Kidney epithelial cell (primary cell): ENCODE measurements around the gene PIGM. TPM values are rescaled to one million over a fixed set of nuclear protein-coding genes. Genes with fewer than 3 reads are reported as not detected.

Source experiments
- DNase-seq: peaks from one replicate; pipeline ENCODE4 v3.0.0-alpha.2; 2010; ENCODE audit warnings: low read depth
- H3K27me3 ChIP-seq: 2 replicates; pipeline ENCODE4 v1.6.0; 2011; ENCODE audit warnings: low read length; ENCODE audit not compliant: control insufficient read depth, insufficient read depth
- H3K36me3 ChIP-seq: 2 replicates; pipeline ENCODE4 v1.5.1; 2011; ENCODE audit warnings: low read length; ENCODE audit not compliant: control insufficient read depth, insufficient read depth
- H3K4me3 ChIP-seq: 2 replicates; pipeline ENCODE4 v1.5.1; 2011; ENCODE audit warnings: low read depth, mild to moderate bottlenecking, control low read depth, low read length
- CTCF ChIP-seq: IDR thresholded peaks from 2 replicates; pipeline ENCODE4 v1.5.1; 2011; ENCODE audit warnings: mild to moderate bottlenecking, moderate library complexity, low read length, control low read depth, inconsistent platforms; ENCODE audit not compliant: insufficient read depth, poor library complexity, severe bottlenecking
- total RNA-seq: library from RNA; depleted of rRNA; stranded (reverse); fragments of >200 nt; gene quantifications from 2 replicates; pipeline ENCODE4 v1.2.3, GENCODE V29; 2015

Gene PIGM
- total RNA-seq, 1 donor from 2014 or later: 5.3 TPM

GRCh38 chr1:160022330-160023310 is 9.2 kb downstream of the PIGM start:
- Histone ChIP-seq H3K27me3 (no peaks in the 10 kb centered on the region), H3K4me3 (no peak overlapping the region), H3K36me3 (no peaks in the 10 kb centered on the region)
- DNase-seq: no peak
- no peak for TF ChIP-seq CTCF

- Histone ChIP-seq H3K4me3 (no peak overlapping the region), H3K36me3 (no peaks in the 10 kb centered on the region), H3K27me3 (no peaks in the 10 kb centered on the region)
- TF ChIP-seq CTCF: no peak
- DNase-seq: no peak
Measured at GRCh38 chr1:160021376-160022074, 10.3 kb downstream of the PIGM start.

- no peak for TF ChIP-seq CTCF
- Histone ChIP-seq H3K27me3 (no peaks in the 10 kb centered on the region), H3K36me3 (no peaks in the 10 kb centered on the region), H3K4me3 (no peak overlapping the region)
- no peak for DNase-seq
Measured at GRCh38 chr1:160020196-160020595, 11.6 kb downstream of the PIGM start.

- no peak for DNase-seq
- H3K36me3 ChIP-seq: no peaks in the 10 kb centered on the region
- no peaks in the 10 kb centered on the region for H3K27me3 ChIP-seq
- no peak overlapping the region for H3K4me3 ChIP-seq
- no peak for TF ChIP-seq CTCF
Measured at GRCh38 chr1:160018900-160019299, 12.9 kb downstream of the PIGM start.

- Histone ChIP-seq H3K36me3 (no peaks in the 10 kb centered on the region), H3K27me3 (no peaks in the 10 kb centered on the region), H3K4me3 (no peak overlapping the region)
- DNase-seq: no peak
- no peak for TF ChIP-seq CTCF
Measured at GRCh38 chr1:160018347-160018746, 13.4 kb downstream of the PIGM start.
